NCI-H526 treated with DMSO at 0.1 percent for 48 hours (cell line): ENCODE measurements around the gene SOX8.
"Not testable (repeated sequence)": the region's sequence is repeated elsewhere in the genome, so short reads cannot be mapped to it uniquely, and the experiment has no call there.

ENCODE experiments used
- DNase-seq: peaks from one replicate; lab custom pipeline; 2025; lab: John Stamatoyannopoulos, UW

SOX8 gene

GRCh38 chr16:1008085-1008484 is 26.5 kb downstream of the SOX8 start:
- no peak for DNase-seq

GRCh38 chr16:1009358-1010150 is 28.0 kb downstream of the SOX8 start:
- DNase-seq: no peak

DNA sequence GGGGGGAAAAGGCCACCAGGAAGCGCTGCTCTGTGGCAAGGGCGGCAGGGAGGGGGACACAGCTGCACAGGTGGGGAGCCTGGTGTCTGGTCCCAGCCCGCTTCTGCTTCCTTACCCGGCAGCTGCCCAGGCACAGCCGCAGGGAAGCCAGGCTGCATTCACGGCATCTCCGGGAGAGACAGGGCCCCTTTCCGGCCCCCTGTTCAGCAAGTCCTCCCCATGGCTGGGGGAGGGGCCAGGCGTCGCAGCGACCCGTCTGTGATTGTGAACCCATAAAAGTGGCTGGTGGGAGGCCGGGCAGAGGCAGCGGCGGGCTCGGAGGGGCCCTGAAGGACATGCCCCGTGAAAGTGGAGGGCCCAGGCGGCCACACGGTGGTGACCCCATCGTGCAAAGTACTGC is 28.7 kb downstream of the SOX8 start:
- no peak for DNase-seq

DNA sequence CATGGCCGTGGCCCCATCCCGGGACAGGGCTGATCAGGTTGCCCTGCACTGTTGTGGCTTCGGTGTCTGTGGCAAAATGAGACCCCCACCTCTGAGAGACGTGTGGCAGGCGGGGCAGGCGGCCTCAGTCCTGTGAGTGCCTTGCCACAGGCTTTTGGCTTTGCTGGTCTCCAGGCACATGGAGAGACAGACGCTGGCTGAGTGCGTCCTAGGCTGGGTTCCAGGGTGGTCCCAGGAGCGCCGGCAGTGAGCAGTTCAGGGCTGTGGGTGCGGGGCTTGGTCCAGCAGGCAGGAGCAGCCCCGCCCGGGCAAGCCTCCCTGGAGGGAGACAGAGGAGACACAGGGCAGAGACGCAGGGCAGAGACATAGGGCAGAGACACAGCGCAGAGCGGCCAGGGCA is 29.2 kb downstream of the SOX8 start:
- DNase-seq: no peak

DNA sequence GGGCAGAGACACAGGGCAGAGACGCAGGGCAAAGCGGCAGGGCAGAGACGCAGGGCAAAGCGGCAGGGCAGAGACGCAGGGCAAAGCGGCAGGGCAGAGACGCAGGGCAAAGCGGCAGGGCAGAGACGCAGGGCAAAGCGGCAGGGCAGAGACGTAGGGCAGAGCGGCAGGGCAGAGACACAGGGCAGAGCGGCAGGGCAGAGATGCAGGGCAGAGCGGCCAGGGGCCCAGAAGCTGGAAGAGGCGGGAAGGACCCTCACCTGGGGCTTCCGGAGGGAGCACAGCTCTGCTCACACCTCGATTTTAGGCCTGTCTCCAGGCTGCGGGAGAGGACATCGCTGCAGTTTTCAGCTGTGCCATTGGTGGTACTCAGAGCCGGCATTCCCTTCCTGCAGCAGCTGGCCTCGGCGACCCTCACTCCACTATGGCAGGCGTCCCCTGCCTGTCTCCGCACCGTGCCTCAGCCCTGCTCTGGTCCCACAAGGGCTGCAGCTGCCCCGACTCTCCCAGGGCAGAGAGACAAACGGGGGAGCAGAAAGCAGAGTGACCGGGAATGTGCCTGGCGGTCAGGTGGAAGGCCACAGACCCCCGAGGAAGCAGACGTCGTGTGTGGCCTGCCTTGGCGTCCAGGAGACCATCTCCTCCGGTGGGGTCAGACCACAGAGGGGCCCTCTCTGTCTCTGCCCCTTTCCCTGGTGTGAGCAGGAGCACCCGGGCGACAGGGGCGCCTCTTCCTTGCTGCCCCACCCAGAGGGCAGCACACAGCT is 29.9 kb downstream of the SOX8 start:
- DNase-seq: no peak

DNA sequence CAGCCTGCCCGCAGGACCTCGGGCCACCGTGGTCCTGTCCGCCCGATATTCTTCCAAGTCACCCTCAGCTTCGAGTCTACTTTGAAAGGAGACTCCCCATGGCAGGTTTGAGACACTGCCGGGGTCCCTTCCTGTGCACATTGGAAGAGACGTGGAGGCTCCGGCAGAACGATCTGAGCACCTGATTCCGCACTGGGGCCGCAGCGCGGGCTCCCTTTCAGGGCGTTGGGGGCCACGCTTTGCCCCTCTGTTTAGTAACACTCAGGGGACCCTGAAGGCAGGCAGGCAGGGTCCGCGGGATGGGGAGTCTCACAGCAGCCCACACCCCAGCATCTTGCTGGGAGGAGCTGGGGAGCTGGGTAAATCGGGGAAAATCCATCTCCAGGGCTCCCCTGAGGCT is 30.6 kb downstream of the SOX8 start:
- no peak for DNase-seq

GRCh38 chr16:1012722-1013592 is 31.4 kb downstream of the SOX8 start:
- DNase-seq: no peak

GRCh38 chr16:1013593-1013900 is 32.0 kb downstream of the SOX8 start:
- DNase-seq: no peak

DNA sequence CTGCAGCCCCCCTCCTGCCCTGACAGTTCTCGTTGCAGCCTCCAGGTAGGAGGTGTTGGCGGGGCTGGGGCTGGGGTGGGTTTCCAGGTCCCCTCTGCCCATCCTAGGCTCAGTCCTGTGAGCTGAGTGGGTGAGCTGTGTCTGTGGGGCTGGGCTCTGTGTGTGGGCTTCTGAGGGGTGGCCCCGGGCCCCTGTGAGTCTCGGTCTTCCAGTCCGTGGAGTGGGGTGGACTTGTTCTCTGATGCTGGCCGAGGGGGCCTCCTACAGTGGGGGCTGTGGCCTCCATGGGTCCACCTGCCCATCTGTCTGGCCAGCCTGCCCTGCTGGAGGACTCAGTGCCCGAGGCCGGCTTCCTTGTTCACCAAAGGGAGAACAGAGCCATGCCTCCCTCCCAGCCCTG is 32.7 kb downstream of the SOX8 start:
- DNase-seq: no peak

GRCh38 chr16:1014771-1015495 is 33.4 kb downstream of the SOX8 start:
- DNase-seq: no peak

DNA sequence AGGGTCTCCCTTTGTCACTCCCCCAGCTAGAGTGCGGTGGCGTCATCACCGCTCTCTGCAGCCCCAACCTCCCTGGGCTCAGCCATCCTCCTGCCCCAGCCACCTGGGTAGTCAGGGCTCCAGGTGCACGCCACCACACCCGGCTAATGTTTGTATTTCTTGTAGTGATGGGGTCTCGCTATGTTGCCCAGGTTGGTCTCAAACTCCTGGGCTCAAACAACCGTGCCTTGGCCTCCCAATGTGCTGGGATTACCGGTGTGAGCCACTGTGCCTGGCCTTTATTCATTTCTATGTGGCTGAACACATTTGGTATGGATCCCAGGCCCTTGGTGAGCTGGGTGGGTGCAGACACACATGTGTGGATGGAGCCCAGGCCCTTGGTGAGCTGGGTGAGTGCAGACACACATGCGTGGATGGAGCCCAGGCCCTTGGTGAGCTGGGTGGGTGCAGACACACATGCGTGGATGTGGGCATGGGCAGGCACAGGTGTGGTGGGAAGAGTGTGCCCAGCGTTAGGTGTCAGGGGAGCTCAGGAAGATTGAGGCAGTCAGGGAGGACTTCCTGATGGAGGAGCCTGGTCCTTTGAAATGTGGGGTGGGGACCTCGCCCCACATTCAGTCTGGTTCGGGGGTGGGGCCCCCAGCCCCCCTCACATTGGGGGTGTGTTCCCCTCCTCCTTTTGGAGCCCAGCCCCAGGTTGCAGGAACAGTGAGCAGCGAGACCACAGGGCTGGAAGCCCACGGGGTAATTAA is 37.1 kb downstream of the SOX8 start:
- DNase-seq: no peak

DNA sequence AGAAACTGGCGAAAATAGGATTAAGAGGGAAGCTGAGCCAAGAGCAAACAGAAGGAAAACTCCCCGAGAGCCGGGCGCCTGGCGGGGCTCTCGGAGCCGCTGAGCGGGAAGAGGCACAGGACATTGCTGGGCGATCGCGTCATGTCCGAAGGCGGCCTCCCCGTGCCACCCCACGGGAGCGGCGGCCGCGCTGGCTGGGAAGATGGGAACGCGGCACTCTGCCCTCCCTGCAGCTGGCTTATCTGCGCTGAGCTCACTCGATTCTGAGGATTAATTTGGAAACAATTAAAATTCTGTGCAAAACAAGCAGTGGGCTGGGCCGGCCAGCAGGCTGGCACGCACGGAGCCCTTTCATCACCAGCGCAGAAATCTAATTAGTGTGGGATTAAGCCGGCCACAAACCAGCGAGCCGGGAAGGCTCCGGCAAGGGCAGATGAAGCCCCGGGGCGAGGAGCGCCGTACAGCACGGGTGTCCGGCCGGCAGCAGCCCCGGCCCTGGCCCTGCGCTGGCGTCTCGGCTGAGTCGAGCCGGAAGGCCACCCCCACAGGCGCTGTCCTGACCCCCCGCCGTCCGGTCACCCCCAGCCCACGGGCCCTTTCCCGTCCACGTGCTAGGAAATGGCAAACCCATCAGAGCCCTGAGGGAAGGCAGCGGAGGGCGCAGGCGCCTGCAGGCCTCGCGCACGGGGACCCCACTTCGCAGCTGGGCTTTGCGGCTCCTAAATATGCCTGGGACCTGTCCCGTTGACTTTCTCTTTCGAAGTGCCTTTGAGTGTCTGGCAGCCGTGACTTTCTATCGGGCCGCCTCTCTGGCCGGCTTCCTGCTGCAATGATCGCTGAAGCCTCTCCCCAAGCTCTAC is 37.9 kb downstream of the SOX8 start:
- DNase-seq: no peak

- no peak for DNase-seq
Measured at GRCh38 chr16:1020091-1020399, 38.5 kb downstream of the SOX8 start.

DNA sequence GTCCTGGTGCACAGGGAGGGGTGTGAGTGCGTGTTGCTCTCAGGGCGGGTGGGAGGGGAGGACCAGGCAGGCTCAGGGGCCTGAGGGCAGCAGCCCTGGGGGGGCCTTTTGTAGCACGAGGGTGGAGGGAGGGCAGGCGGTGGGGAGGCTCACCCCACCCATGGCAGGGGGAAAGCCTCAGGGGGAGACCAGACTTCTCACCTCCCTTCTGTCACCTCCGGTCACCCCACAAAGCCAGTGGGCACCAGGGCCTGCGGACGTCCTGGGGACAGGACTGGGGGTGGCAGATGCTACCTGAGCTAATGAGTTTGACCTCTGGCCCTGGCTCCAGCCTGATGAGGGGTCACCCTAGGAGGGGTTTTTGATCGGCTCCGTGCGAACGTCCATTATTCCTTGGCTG is 39.0 kb downstream of the SOX8 start:
- DNase-seq: no peak

GRCh38 chr16:1021553-1022160 is 40.1 kb downstream of the SOX8 start:
- DNase-seq: no peak

- no peak for DNase-seq
Measured at GRCh38 chr16:1022466-1022865, 40.9 kb downstream of the SOX8 start.

DNA sequence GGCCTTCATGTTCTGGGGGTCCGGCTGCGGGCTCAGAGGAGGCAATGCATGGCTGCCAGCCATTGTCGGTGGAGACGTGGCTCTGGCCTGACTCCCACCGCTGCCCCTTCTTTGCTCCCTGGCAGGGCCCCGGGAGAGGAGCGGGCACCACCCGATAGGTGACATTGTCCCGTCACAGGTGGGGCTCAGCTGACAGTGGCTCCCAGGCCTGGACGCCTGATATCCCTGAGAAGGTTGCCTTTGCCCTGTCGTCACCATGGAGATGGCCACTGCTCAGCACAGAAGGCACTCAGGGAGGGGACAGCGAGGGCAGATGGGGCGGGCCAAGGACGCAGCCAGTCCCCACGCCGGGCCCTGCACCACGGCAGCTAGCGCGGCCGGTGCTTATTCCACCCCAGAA is 42.6 kb downstream of the SOX8 start:
- no peak for DNase-seq

GRCh38 chr16:1025183-1025809 is 43.7 kb downstream of the SOX8 start:
- not testable (repeated sequence) for DNase-seq

GRCh38 chr16:1026057-1026783 is 44.6 kb downstream of the SOX8 start:
- no peak for DNase-seq
